Measurements from ENCODE around the gene SAP130.

GRCh38 chr2:127935337-127935736 lies 92.5 kb downstream of the SAP130 start:
- TF ChIP-seq SIN3A (conservative IDR thresholded peaks at IDR 0.05 in 1 of 2, IDR thresholded peaks at IDR 0.05 in 1 of 2; ENCODE audit: low read depth in 1 of 2, low read length in 2 of 2) (no peak), TAF1 (IDR thresholded peaks at IDR 0.05; ENCODE audit: low read depth, low read length) (no peak), BCL11A (IDR thresholded peaks at IDR 0.05; ENCODE audit: low read depth in 2 of 2, low read length in 2 of 2) (no peak), POLR2A (IDR thresholded peaks at IDR 0.05; ENCODE audit: control extremely low read depth in 1 of 2, low read depth in 2 of 2, low read length in 2 of 2) (no peak), POLR2AphosphoS5 (IDR thresholded peaks at IDR 0.05; ENCODE audit: low read depth, low read length) (no peak), EGR1 (IDR thresholded peaks at IDR 0.05; ENCODE audit: borderline replicate concordance, low read depth, low read length) (no peak)

Measured in H1 (cell line).